Colonic mucosa (tissue), 4 donors: Measurements from ENCODE around the gene CREBL2. TPM values are rescaled to one million over a fixed set of nuclear protein-coding genes. Genes with fewer than 3 reads are reported as not detected.

ENCODE experiments used
- DNase-seq: peaks from one replicate; pipeline ENCODE4 v3.0.0-alpha.2; 2020
- H3K27ac ChIP-seq: fragments of 200-600 bp; one replicate; pipeline ENCODE4 v1.8.0; 2021
- H3K27me3 ChIP-seq: fragments of 200-600 bp; one replicate; pipeline ENCODE4 v1.8.0; 2021
- H3K36me3 ChIP-seq: fragments of 200-600 bp; one replicate; pipeline ENCODE4 v1.8.0; 2021
- H3K4me1 ChIP-seq: fragments of 200-600 bp; one replicate; pipeline ENCODE4 v1.8.0; 2021; ENCODE audit warnings: mild to moderate bottlenecking
- H3K4me3 ChIP-seq: fragments of 200-600 bp; one replicate; pipeline ENCODE4 v1.8.0; 2021
- H3K9ac ChIP-seq, 2 donors: one replicate each; pipeline ENCODE4 v1.7.0; 2013; ENCODE audit warnings: control low read depth in 2 of 2, low read depth in 2 of 2, low read length in 2 of 2
- H3K9me3 ChIP-seq: fragments of 200-600 bp; one replicate; pipeline ENCODE4 v1.8.0; 2021
- CTCF ChIP-seq: fragments of 200-600 bp; IDR thresholded peaks from one replicate; pipeline ENCODE4 v1.8.0; 2022; ENCODE audit warnings: antibody characterized with exemption, mild to moderate bottlenecking
- intact Hi-C: fragments of 100-400 bp; cut with DNase I; formaldehyde crosslinking; loops from one replicate; pipeline ENCODE4 v1.14.1; 2022
- total RNA-seq, 2 donors: library from RNA; stranded (reverse); fragmentation: NEBNext Ultra II Directional in 1 of 2; extraction: Animal tissue kit (Norgen Biotek cat#: 25700) in 1 of 2; gene quantifications; one replicate each; pipeline ENCODE4 v1.2.1, GENCODE V29; 2021
- donor health status: healthy.
- donor health status: DM: no; HTN: no; CAD: no.
- donor health status: DM: no; HTN: no; CAD: no.

The CREBL2 gene
- total RNA-seq, 2 donors from 2014 or later: 18.6 to 28.9 TPM

- no peak for DNase-seq
- Histone ChIP-seq H3K4me3 (no peak overlapping the region), H3K4me1 (no peaks in the 10 kb centered on the region), H3K9ac (no peak overlapping the region), H3K27ac (no peak overlapping the region), H3K9me3 (no peaks in the 10 kb centered on the region), H3K36me3 (no peaks in the 10 kb centered on the region), H3K27me3 (no peaks in the 10 kb centered on the region)
- intact Hi-C loops: no loop called here
- no peak for TF ChIP-seq CTCF
Measured at GRCh38 chr12:12681061-12681765, 69.5 kb downstream of the CREBL2 start.

GRCh38 chr12:12682284-12682683 is 70.6 kb downstream of the CREBL2 start:
- no peak overlapping the region for H3K9ac ChIP-seq
- H3K4me3 ChIP-seq: no peak overlapping the region
- H3K9me3 ChIP-seq: no peaks in the 10 kb centered on the region
- no peaks in the 10 kb centered on the region for H3K4me1 ChIP-seq
- intact Hi-C loops: no loop called here
- H3K27me3 ChIP-seq: no peaks in the 10 kb centered on the region
- no peak overlapping the region for H3K27ac ChIP-seq
- no peak for TF ChIP-seq CTCF
- no peaks in the 10 kb centered on the region for H3K36me3 ChIP-seq
- DNase-seq: no peak

GRCh38 chr12:12683136-12683697 is 71.5 kb downstream of the CREBL2 start:
- intact Hi-C loops: no loop called here
- TF ChIP-seq CTCF: no peak
- H3K4me1 ChIP-seq: no peaks in the 10 kb centered on the region
- H3K27me3 ChIP-seq: no peaks in the 10 kb centered on the region
- no peaks in the 10 kb centered on the region for H3K9me3 ChIP-seq
- no peak overlapping the region for H3K4me3 ChIP-seq
- H3K27ac ChIP-seq: no peak overlapping the region
- no peak overlapping the region for H3K9ac ChIP-seq
- DNase-seq: no peak
- H3K36me3 ChIP-seq: no peaks in the 10 kb centered on the region

GRCh38 chr12:12683725-12684124 is 72.0 kb downstream of the CREBL2 start:
- Histone ChIP-seq H3K9me3 (no peaks in the 10 kb centered on the region), H3K27ac (no peak overlapping the region), H3K9ac (no peak overlapping the region), H3K27me3 (no peaks in the 10 kb centered on the region), H3K36me3 (no peaks in the 10 kb centered on the region), H3K4me3 (no peak overlapping the region), H3K4me1 (no peaks in the 10 kb centered on the region)
- intact Hi-C loops: no loop called here
- DNase-seq: no peak
- TF ChIP-seq CTCF: no peak

GRCh38 chr12:12684375-12685106 is 72.9 kb downstream of the CREBL2 start:
- no peaks in the 10 kb centered on the region for H3K36me3 ChIP-seq
- H3K9me3 ChIP-seq: no peaks in the 10 kb centered on the region
- intact Hi-C loops: no loop called here
- no peak for TF ChIP-seq CTCF
- H3K4me1 ChIP-seq: no peaks in the 10 kb centered on the region
- no peak overlapping the region for H3K27ac ChIP-seq
- no peak overlapping the region for H3K4me3 ChIP-seq
- H3K27me3 ChIP-seq: no peaks in the 10 kb centered on the region
- H3K9ac ChIP-seq: no peak overlapping the region
- DNase-seq: no peak
